Adrenal gland (tissue), 5 donors: ENCODE results near the gene CTDSPL.

Experiments
- POLR2A ChIP-seq, 2 donors: fragments of 450-650 bp; IDR thresholded peaks; one replicate each; pipeline ENCODE4 v1.6.1; 2017; ENCODE audit warnings: antibody characterized with exemption in 2 of 2, mild to moderate bottlenecking in 2 of 2, moderate library complexity in 1 of 2
- TF ChIP-seq, protein P1 (sequence below), 6 experiments: fragments of 450-650 bp in 4 of 6; fragments of 200-600 bp in 2 of 6; sonication (generic) in 1 of 6; IDR thresholded peaks; 1 replicate in 5 of 6; 2 replicates in 1 of 6; pipeline versions ENCODE4 v1.5.1 to v1.8.0; 2016 to 2021; ENCODE audit warnings: antibody characterized with exemption in 6 of 6, mild to moderate bottlenecking in 2 of 6, moderate library complexity in 1 of 6
- donor health status: DM: no; HTN: no; CAD: no.

- TF ChIP-seq, protein P1, sequence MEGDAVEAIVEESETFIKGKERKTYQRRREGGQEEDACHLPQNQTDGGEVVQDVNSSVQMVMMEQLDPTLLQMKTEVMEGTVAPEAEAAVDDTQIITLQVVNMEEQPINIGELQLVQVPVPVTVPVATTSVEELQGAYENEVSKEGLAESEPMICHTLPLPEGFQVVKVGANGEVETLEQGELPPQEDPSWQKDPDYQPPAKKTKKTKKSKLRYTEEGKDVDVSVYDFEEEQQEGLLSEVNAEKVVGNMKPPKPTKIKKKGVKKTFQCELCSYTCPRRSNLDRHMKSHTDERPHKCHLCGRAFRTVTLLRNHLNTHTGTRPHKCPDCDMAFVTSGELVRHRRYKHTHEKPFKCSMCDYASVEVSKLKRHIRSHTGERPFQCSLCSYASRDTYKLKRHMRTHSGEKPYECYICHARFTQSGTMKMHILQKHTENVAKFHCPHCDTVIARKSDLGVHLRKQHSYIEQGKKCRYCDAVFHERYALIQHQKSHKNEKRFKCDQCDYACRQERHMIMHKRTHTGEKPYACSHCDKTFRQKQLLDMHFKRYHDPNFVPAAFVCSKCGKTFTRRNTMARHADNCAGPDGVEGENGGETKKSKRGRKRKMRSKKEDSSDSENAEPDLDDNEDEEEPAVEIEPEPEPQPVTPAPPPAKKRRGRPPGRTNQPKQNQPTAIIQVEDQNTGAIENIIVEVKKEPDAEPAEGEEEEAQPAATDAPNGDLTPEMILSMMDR (IDR thresholded peaks at IDR 0.05) = no peak
- TF ChIP-seq POLR2A (IDR thresholded peaks at IDR 0.05) = no peak
Measured at GRCh38 chr3:38002291-38002876, 140.7 kb downstream of the CTDSPL start.
